IPS-18c (cell line): ENCODE data around the gene SLC17A9.
A peak's percentile ranks its signal among the peaks of the same experiment; 100 is the strongest.

Experiments used
- H3K4me3 ChIP-seq: 2 replicates; pipeline ENCODE4 v1.7.0; 2013; ENCODE audit warnings: low read depth, mild to moderate bottlenecking, low read length, moderate library complexity; ENCODE audit not compliant: insufficient read depth
- H3K9me3 ChIP-seq: one replicate; pipeline ENCODE4 v1.6.1; 2013; ENCODE audit warnings: mild to moderate bottlenecking, low read length, moderate library complexity; ENCODE audit not compliant: control insufficient read depth, insufficient read depth

SLC17A9 gene

GRCh38 chr20:62952373-62952967, at the start of gene SLC17A9:
TSS of gene SLC17A9 (plus strand) at chr20:62952709. CDS start at chr20:62952831, 122 bp downstream.
- Histone ChIP-seq H3K9me3 (no peaks in the 10 kb centered on the region), H3K4me3 (peak within 1 kb of the TSS; percentile 44)

GRCh38 chr20:62902926-62903615, 49.4 kb upstream of the SLC17A9 start:
- H3K4me3 ChIP-seq, result no peak overlapping the region
- no peaks in the 10 kb centered on the region for H3K9me3 ChIP-seq

DNA sequence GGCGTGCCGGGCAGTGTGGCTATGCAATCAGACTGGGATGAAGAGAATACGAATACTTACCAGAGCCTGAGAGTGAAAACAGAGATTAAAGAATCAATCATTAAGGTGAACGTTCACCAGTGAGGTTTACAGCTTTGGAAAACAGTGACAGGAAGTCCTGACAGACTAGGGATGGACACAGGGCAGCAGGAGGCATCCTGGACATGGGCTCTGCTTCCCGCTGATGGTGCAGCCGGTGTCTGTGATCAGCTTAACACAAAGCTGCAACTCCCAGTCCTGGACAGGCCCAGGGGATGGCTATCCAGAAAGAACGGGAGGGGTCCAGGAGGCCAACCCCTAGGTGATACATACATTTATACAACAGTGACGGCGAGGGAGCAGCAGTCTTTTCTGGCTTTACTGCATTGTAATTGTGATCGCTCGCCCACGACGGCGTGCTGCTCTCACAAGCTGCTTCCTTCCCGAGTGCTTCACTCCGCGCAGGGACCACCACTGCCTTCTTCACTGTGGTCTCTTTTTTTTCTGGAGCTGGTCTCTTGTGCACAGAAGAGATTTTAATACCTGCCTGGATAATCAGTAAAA, 46.9 kb upstream of the SLC17A9 start:
- Histone ChIP-seq H3K4me3 (no peak overlapping the region), H3K9me3 (no peaks in the 10 kb centered on the region)

DNA sequence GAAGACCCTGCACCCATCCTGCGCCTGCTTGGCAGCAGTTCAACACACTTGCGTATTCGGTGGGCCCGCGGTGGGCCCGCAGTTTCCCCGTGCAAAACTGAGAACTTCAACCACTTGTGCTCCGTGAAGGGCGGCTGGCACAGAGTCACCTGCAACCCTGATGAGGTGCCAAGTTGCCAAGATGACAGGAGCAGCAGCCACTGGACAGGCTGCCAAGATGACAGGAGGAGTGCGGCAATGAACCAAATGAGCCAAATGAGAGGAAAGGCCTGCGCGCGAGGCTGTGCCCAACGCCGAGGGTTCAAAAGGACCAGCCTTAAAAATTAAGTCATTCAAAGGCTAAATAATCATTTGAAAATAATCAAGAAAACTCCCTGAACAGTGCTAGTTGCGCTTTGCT, 46.3 kb upstream of the SLC17A9 start:
- Histone ChIP-seq H3K4me3 (no peak overlapping the region), H3K9me3 (no peaks in the 10 kb centered on the region)

- Histone ChIP-seq H3K9me3 (no peaks in the 10 kb centered on the region), H3K4me3 (no peak overlapping the region)
Measured at GRCh38 chr20:62906647-62907375, 45.7 kb upstream of the SLC17A9 start.

DNA sequence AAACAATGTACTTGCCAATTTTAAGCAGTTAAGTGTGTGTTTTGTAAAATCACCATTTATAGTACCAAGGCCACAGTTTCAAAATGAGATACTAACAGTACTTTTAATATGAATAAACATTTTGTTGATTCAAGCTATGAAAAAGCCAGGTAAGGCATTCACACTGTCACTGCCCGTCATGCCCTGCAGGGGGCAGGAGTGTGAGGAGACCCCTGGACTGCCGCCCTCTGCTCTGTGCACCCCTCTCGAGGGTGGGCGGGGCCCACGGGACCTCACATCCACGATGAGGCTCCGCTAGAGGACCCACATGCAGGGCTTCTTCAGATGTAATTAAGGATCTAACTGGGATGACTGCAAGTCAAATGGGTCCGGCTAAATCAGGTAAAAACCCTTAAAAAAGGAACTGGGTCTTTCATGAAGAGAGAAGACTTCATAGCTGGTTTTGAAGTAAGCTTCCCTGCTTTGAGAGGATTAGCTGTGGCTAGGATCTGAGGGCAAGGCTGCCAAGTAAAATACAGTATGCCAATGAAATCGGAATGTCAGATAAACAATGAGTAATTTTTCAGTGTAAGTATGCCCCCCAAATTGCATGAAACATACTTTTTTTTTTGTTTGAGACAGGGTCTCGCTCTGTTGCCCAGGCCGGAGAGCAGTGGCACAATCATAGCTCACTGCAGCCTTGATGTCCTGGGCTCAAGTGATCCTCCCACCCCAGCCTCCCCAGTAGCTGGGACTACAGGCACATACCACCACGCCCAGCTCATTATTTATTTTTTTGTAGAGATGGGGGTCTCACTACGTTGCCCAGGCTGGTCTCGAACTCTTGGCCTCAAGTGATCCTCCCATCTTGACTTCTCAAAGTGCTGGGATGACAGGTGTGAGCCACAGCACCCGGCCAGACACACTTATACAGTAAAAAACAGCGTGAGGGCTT, 44.9 kb upstream of the SLC17A9 start:
- Histone ChIP-seq H3K4me3 (no peak overlapping the region), H3K9me3 (no peaks in the 10 kb centered on the region)

- no peaks in the 10 kb centered on the region for H3K9me3 ChIP-seq
- no peak overlapping the region for H3K4me3 ChIP-seq
Measured at GRCh38 chr20:62908971-62909791, 43.3 kb upstream of the SLC17A9 start.

- no peak overlapping the region for H3K4me3 ChIP-seq
- H3K9me3 ChIP-seq, result no peaks in the 10 kb centered on the region
Measured at GRCh38 chr20:62910217-62910766, 42.2 kb upstream of the SLC17A9 start.

DNA sequence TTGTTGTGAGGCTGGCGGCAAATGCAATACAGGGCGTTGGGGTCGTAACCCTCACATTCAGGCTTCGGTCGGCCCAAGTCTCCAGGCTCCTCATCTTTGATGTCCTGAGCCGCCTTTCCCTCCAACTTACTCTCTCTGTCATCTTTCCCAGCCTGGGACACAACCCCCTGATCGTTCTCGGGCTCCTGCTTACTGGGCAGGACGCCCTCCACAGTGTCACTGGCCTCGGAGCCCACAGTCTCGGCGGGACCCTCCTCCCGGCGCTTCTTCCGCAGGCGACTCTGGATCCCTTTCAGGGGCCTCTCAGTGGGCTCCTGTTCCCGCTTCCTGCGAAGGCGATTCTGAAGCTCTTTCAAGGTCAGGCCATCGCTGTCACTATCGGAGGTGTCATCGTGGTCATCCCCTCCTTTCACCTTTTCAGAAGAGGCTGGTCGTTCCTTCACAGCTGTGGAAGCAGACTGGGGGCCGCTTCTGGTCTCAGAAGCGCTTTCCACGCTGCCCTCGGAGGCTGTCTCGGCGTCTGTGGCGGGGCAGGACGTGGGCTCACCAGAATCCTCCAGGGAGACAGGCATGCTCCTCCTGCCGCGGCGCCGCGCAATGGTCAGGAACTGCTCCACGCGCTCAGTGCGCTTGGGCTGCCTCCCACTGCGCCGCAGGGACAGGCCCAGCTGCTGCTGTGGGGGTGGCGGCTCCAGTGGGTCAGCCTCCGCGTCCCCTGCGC, 41.6 kb upstream of the SLC17A9 start:
- no peaks in the 10 kb centered on the region for H3K9me3 ChIP-seq
- H3K4me3 ChIP-seq, result no peak overlapping the region

- Histone ChIP-seq H3K4me3 (no peak overlapping the region), H3K9me3 (no peaks in the 10 kb centered on the region)
Measured at GRCh38 chr20:62911701-62912280, 40.7 kb upstream of the SLC17A9 start.

DNA sequence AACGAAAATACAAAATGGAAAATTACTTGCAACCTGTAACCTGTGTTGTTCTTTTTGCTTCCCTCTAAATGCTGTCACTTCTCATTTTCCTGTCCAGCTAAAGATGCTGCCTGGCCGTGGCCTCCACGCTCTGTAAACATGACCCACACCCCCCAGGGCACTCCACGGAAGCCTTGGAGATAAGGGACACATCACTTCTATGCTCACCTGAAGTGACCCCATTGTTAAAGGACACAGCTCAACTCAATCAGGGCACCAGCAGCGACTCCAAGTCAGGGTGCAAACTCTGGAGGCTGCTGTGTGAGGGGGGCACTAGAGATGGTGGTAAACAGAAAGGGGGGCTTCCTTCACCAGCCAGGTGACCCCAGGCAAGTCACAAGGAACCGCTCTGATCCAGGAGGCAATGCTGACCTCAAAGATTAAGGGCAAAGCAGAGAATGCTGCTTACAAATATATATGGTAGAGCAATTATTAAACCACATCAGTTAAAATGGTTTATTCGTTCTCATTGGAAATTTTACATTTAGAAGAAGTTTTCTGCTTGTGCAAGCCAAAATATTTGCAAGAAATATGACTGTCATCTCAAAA, 39.4 kb upstream of the SLC17A9 start:
- H3K9me3 ChIP-seq, result no peaks in the 10 kb centered on the region
- H3K4me3 ChIP-seq, result no peak overlapping the region

DNA sequence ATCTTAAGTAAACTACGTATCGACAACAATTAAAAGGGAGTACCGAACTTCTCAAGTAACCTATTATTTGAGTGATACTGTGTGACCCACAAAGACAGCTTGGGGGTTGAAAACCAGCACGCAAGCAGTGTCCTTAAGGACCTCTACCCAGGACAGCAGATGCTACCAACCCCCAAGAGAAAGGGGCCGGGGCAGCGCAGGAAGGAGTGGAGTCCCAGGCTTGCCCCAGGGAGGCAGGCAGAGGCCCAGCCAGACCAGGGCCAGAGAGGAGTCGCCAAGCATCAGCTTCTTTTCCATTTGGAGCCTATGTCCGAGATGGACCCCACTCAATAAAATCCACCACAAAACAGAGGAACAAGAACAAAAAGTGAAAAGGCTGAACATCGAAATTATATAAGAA, 38.1 kb upstream of the SLC17A9 start:
- Histone ChIP-seq H3K4me3 (no peak overlapping the region), H3K9me3 (no peaks in the 10 kb centered on the region)

- no peak overlapping the region for H3K4me3 ChIP-seq
- H3K9me3 ChIP-seq, result no peaks in the 10 kb centered on the region
Measured at GRCh38 chr20:62914970-62915457, 37.5 kb upstream of the SLC17A9 start.

DNA sequence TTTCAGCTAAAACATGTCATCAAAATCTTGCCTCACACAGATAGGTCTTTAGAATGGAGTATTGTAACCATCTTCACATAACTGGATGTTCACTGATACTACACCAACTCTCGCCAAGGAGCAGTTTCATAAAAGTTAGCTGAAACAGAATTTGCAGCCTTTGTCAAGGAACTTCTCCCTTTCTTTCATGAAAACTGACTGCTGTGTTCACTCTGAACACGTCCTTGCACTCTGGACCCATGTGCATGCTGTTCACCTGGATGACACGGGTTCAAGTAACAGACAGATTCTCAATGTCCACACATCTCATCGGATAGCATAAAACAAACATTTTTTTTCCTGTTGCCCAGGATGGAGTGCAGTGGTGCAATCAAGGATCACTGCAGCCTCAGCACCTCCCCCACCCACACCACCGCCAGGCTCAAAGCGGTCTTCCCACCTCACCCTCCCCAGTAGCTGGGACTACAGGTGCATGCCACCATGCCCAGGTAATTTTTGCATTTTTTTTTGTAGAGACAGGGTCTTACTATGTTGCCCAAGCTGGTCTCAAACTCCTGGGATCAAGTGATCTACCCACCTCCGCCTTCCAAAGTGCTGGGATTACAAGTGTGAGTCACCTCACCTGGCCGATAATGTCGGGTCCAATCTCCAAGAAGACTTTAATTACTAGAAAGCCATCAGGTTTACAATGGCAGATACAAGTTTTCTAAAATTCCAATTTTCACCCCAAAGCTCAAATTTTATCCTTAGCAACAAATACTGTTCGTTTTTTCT, 35.6 kb upstream of the SLC17A9 start:
- no peaks in the 10 kb centered on the region for H3K9me3 ChIP-seq

More for the DNA sequence above, 35.6 kb upstream of the SLC17A9 start:
- no peak overlapping the region for H3K4me3 ChIP-seq
